Left lung (tissue), 10 donors: ENCODE measurements around the gene PAK5. TPM values are rescaled to one million over a fixed set of nuclear protein-coding genes. Genes with fewer than 3 reads are reported as not detected.

Experiments
- ATAC-seq: fragments of 200-7000 bp; cut with Tn5 transposase; one replicate; pipeline ENCODE4 v1.9.1; 2020; ENCODE audit warnings: moderate library complexity
- DNase-seq, 4 donors: peaks; one replicate each; pipeline ENCODE4 v3.0.0-alpha.2; 2013 to 2020
- H3K27ac ChIP-seq, 2 donors: fragments of 200-600 bp; sonication (generic) in 1 of 2; one replicate each; pipeline versions ENCODE4 v1.5.0 to v1.8.0; 2020 to 2021
- H3K27me3 ChIP-seq, 2 donors: fragments of 200-600 bp; sonication (generic) in 1 of 2; one replicate each; pipeline versions ENCODE4 v1.5.0 to v1.8.0; 2020 to 2021
- H3K36me3 ChIP-seq, 2 donors: fragments of 200-600 bp; sonication (generic) in 1 of 2; one replicate each; pipeline versions ENCODE4 v1.5.0 to v1.8.0; 2020 to 2021
- H3K4me1 ChIP-seq, 2 donors: fragments of 200-600 bp; one replicate each; pipeline ENCODE4 v1.8.0; 2021
- H3K4me3 ChIP-seq, 2 donors: fragments of 200-600 bp; sonication (generic) in 1 of 2; one replicate each; pipeline versions ENCODE4 v1.5.0 to v1.8.0; 2020 to 2021; ENCODE audit warnings: mild to moderate bottlenecking in 1 of 2
- H3K9me3 ChIP-seq, 2 donors: fragments of 200-600 bp; sonication (generic) in 1 of 2; one replicate each; pipeline versions ENCODE4 v1.5.0 to v1.8.0; 2020 to 2021
- intact Hi-C, 2 donors: fragments of 100-400 bp; cut with DNase I; formaldehyde crosslinking; loops; one replicate each; pipeline versions ENCODE4 v1.11.2 to v1.14.2; 2022
- polyA plus RNA-seq, 6 donors: library from polyadenylated mRNA; unstranded; fragments of 120-200 nt; gene quantifications; one replicate each; pipeline ENCODE4 v1.2.1, GENCODE V29; 2013; ENCODE audit not compliant: insufficient read length in 6 of 6
- total RNA-seq, 2 donors: library from RNA; stranded (reverse); fragmentation: NEBNext Ultra II Directional; extraction: Animal tissue kit (Norgen Biotek cat#: 25700); gene quantifications; one replicate each; pipeline ENCODE4 v1.2.1, GENCODE V29; 2021
- TF ChIP-seq, protein P1 (sequence below), 2 donors: fragments of 200-600 bp; sonication (generic) in 1 of 2; IDR thresholded peaks; one replicate each; pipeline versions ENCODE4 v1.5.0 to v1.8.0; 2021; ENCODE audit warnings: antibody characterized with exemption in 2 of 2
- donor health status: DM: no; HTN: yes; CAD: no.
- donor health status: DM: no; HTN: no; CAD: no.

The PAK5 gene
- total and polyA plus RNA-seq, 8 donors, result 0.15 to 0.46 (median 0.38) TPM; not detected in 1

DNA sequence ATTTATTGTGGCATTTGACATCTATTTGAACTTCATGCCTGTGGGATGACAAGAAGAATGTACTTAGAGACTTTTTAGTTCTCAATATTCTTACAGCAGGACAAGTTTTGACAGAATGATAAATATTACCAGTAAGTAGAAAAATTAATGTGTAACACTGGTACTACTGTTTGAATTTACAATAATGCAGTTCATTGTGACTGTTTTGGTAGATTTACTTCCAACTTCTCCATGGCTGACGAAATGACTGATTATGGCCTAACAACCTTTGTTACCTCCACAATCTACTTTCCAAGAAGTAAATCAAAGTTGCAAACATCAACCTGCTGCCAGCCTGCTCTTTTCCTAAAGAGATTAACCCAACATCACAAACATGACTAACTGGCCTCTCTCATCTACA, 38.5 kb downstream of the PAK5 start:
- intact Hi-C loops, result no loop called here
- H3K27me3 ChIP-seq, result no peaks in the 10 kb centered on the region
- no peak for ATAC-seq
- H3K4me1 ChIP-seq, result no peaks in the 10 kb centered on the region
- DNase-seq, result no peak
- H3K36me3 ChIP-seq, result no peaks in the 10 kb centered on the region
- H3K27ac ChIP-seq, result no peak overlapping the region
- H3K4me3 ChIP-seq, result no peak overlapping the region
- H3K9me3 ChIP-seq, result no peaks in the 10 kb centered on the region
- TF ChIP-seq, protein P1, sequence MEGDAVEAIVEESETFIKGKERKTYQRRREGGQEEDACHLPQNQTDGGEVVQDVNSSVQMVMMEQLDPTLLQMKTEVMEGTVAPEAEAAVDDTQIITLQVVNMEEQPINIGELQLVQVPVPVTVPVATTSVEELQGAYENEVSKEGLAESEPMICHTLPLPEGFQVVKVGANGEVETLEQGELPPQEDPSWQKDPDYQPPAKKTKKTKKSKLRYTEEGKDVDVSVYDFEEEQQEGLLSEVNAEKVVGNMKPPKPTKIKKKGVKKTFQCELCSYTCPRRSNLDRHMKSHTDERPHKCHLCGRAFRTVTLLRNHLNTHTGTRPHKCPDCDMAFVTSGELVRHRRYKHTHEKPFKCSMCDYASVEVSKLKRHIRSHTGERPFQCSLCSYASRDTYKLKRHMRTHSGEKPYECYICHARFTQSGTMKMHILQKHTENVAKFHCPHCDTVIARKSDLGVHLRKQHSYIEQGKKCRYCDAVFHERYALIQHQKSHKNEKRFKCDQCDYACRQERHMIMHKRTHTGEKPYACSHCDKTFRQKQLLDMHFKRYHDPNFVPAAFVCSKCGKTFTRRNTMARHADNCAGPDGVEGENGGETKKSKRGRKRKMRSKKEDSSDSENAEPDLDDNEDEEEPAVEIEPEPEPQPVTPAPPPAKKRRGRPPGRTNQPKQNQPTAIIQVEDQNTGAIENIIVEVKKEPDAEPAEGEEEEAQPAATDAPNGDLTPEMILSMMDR (IDR thresholded peaks at IDR 0.05), result no peak

DNA sequence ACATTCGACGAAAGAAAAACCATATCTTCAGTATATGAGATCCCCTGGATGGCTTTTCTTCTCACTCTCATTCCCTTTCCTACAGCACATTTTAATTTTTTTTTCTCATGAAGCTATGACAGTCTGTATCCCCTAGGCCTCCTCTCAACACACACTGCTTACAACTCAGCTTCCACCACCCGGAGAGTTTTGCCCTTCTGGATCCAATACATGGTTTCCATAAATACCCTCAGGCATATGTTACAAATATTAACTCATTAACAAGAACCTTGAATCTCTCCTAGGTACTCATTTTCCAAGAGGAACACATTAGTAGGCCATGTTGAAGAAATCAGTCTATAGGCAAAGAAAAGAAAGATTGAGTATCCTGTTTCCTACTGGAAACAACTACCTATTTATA, 44.0 kb downstream of the PAK5 start:
- ATAC-seq, result no peak
- intact Hi-C loops, result no loop called here
- TF ChIP-seq, protein P1 (IDR thresholded peaks at IDR 0.05), result no peak

DNA sequence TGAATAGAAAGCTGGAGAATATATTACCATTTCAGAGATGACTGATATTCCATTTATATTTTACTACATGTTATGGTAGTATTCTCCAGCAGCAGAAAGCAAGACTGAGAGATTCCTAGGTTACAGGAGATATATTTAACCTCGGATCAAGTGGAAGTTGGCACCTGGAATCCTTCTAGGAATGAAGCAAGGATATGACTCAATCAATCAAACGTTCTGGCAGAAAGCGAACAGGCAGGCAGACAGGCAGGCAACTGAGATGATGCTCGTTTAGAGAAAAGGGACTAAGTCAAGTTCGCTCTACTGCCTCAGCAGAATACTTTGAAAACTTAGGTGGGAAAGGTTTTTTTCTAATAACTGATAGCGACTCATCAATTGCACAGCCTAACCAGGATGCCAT, 46.2 kb downstream of the PAK5 start:
- ATAC-seq, result no peak
- Histone ChIP-seq H3K4me3 (no peak overlapping the region), H3K9me3 (no peaks in the 10 kb centered on the region), H3K27me3 (no peaks in the 10 kb centered on the region), H3K27ac (no peak overlapping the region), H3K36me3 (no peaks in the 10 kb centered on the region), H3K4me1 (no peaks in the 10 kb centered on the region)
- DNase-seq, result no peak
- TF ChIP-seq, protein P1 (IDR thresholded peaks at IDR 0.05), result no peak
- intact Hi-C loops, result no loop called here

More for the DNA sequence above, 44.0 kb downstream of the PAK5 start:
- Histone ChIP-seq H3K36me3 (no peaks in the 10 kb centered on the region), H3K4me3 (no peak overlapping the region), H3K9me3 (no peaks in the 10 kb centered on the region), H3K27me3 (no peaks in the 10 kb centered on the region), H3K4me1 (no peaks in the 10 kb centered on the region), H3K27ac (no peak overlapping the region)
- no peak for DNase-seq

- Histone ChIP-seq H3K27me3 (no peaks in the 10 kb centered on the region), H3K36me3 (no peaks in the 10 kb centered on the region), H3K4me1 (no peaks in the 10 kb centered on the region), H3K27ac (no peak overlapping the region), H3K9me3 (no peaks in the 10 kb centered on the region), H3K4me3 (no peak overlapping the region)
- ATAC-seq, result no peak
- TF ChIP-seq, protein P1 (IDR thresholded peaks at IDR 0.05), result no peak
- intact Hi-C loops, result no loop called here
- no peak for DNase-seq
Measured at GRCh38 chr20:9789131-9789530, 49.7 kb downstream of the PAK5 start.

DNA sequence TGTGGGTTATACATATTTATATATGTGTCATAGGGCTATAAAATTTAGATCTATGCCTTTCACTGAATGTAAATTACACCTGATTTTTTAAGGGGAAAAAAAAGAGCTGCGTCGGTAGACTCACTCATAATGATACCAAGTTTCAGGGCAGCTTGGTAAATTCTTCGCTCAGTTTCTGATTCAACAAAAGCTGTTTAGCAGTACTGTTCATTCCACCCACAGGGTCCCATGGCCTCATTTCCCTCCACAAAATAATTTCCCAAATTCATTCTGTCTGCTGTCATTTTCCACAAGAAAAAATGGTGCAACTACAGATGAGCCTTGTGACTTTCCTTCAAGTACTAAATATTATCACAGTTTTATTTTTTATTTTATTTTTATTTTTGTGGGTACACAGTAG, 63.7 kb downstream of the PAK5 start:
- Histone ChIP-seq H3K9me3 (peaks cover 0 to 2% of the 10 kb centered on the region in 2 donors), H3K4me3 (no peak overlapping the region), H3K27ac (no peak overlapping the region), H3K36me3 (no peaks in the 10 kb centered on the region), H3K27me3 (no peaks in the 10 kb centered on the region), H3K4me1 (no peaks in the 10 kb centered on the region)
- DNase-seq, result no peak
- no peak for ATAC-seq
- TF ChIP-seq, protein P1 (IDR thresholded peaks at IDR 0.05), result no peak
- intact Hi-C loops, result no loop called here
